ENCODE measurements around the gene TLE5. TPM values are rescaled to one million over a fixed set of nuclear protein-coding genes. Genes with fewer than 3 reads are reported as not detected.

Gene TLE5
- total RNA-seq, 1 donor from 2014 or later = 629 TPM

Other genes starting within 250 kb of the TLE5 start
- gene ZNF554, start 242.6 kb downstream of the TLE5 start, total RNA-seq = 4.6 TPM
- 5.8 TPM for gene ZNF555, start 221.0 kb downstream of the TLE5 start, total RNA-seq
- gene ZNF556, start 195.2 kb downstream of the TLE5 start, total RNA-seq = not detected
- 6.0 TPM for gene ZNF57, start 161.6 kb downstream of the TLE5 start, total RNA-seq
- 2.8 TPM for gene ZNF77, start 117.5 kb downstream of the TLE5 start, total RNA-seq
- 0.63 TPM for gene TLE6, start 84.9 kb downstream of the TLE5 start, total RNA-seq
- gene TLE2, start 33.2 kb downstream of the TLE5 start, total RNA-seq = 64.6 TPM
- 93.2 TPM for gene GNA11, start 31.9 kb upstream of the TLE5 start, total RNA-seq
- 6.4 TPM for gene GNA15, start 73.5 kb upstream of the TLE5 start, total RNA-seq
- gene S1PR4, start 116.3 kb upstream of the TLE5 start, total RNA-seq = 2.4 TPM
- 44.9 TPM for gene NCLN, start 123.4 kb upstream of the TLE5 start, total RNA-seq
- 0.49 TPM for gene CELF5, start 162.2 kb upstream of the TLE5 start, total RNA-seq